ENCODE data around the gene NOXRED1.

- TF ChIP-seq, protein P1, sequence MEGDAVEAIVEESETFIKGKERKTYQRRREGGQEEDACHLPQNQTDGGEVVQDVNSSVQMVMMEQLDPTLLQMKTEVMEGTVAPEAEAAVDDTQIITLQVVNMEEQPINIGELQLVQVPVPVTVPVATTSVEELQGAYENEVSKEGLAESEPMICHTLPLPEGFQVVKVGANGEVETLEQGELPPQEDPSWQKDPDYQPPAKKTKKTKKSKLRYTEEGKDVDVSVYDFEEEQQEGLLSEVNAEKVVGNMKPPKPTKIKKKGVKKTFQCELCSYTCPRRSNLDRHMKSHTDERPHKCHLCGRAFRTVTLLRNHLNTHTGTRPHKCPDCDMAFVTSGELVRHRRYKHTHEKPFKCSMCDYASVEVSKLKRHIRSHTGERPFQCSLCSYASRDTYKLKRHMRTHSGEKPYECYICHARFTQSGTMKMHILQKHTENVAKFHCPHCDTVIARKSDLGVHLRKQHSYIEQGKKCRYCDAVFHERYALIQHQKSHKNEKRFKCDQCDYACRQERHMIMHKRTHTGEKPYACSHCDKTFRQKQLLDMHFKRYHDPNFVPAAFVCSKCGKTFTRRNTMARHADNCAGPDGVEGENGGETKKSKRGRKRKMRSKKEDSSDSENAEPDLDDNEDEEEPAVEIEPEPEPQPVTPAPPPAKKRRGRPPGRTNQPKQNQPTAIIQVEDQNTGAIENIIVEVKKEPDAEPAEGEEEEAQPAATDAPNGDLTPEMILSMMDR (IDR thresholded peaks at IDR 0.05), result no peak
- no peak for TF ChIP-seq POLR2A (IDR thresholded peaks at IDR 0.05)
These were observed 47.2 kb downstream of the NOXRED1 start for GRCh38 chr14:77375973-77376770.
